HG03103 (cell line): ENCODE measurements around the gene ACAD11.

ENCODE experiments used
- ATAC-seq: cut with Tn5 transposase; IDR thresholded peaks from one replicate; pipeline ENCODE4 v1.9.1; 2021; ENCODE audit warnings: low read depth; ENCODE audit not compliant: unreplicated experiment

ACAD11 gene

DNA sequence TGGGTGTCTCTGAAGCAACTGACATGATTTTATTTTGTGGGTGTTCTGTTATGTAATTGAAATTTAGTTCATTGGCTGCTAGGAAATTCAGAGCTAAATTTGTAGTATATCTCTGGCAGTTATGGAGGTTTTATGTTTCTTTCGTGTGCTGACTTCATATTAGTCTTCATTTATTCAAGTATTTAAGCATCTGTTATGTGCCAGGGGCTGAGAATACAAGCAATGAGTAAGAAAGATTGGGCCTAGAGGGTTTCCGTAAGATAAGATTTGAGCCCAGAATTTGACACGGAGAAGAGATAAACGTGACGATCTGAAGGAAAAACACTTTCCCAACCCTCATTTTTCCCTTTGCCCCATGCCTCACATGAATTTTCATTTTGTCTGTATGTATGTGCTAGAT lies 137.7 kb downstream of the ACAD11 start:
- no peak for ATAC-seq

DNA sequence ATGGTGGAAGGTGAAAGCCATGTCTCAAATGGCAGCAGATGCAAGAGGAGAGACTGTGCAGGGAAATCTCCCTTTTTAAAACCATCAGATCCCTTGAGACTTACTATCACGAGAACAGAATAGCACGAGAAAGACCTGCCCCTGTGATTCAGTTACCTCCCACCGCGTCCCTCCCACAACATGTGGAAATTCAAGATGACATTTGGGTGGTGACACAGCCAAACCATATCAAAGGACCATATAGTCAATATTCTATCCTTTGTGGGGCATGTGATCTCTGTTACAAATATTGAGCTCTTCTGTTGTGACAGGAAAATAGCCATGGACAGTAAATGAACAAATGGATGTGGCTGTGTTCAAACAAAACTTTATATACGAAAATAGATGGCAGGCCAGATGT lies 139.7 kb downstream of the ACAD11 start:
- ATAC-seq = no peak

DNA sequence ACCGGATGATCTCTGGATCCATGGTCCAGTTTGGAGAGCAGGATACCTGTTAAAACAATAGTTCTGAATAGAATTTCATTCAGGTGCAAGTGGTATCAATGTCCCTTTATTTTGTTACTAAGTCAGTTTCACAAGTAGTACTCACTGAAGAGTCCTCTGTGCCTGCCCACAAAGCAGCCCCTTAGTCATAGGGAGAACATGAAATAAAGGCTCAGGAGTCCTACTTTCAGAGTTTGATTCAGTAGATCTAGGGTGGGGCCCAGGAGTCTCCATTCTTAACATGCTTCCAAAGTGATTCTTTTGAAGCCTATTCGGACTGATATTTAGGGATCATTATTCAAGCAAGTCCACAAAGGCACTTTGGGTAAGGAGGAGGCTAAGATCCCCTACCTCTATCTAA lies 142.3 kb downstream of the ACAD11 start:
- ATAC-seq = no peak

DNA sequence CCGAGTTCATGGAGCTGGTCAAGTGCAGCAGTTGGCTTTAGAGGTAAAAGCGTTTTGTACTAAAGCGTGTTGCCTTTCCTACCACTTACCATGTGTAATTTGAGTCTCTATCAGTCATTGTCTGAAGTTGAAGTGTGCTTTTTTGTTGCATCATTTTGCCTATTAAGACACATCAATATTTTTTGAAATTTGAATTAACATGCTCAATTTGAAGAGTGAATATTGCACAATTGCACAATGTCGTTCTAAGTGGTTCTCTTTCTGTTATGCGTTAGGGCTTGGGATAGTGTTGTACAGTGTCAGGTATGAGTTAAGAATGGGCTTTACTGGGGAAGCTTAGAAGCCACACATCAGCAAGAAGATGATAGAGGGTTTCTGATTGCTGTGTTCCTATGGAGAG lies 146.6 kb downstream of the ACAD11 start:
- ATAC-seq = no peak

DNA sequence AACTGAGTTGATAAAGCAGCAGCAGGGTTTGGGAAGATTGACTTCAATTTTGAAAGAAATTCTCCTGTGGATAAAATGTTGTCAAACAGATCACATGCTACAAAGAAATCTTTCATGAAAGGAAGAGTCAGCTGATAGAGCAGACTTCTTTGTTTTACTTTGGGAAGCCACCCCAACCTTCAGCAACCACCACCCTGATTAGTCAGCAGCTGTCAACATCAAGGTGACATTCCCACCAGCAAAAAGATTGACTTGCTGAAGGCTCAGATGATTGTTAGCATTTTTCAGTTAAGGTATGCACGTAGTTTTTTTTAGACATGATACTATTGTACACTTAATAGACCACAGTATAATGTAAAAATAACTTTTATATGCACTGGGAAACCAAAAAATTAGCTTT lies 150.1 kb downstream of the ACAD11 start:
- no peak for ATAC-seq

DNA sequence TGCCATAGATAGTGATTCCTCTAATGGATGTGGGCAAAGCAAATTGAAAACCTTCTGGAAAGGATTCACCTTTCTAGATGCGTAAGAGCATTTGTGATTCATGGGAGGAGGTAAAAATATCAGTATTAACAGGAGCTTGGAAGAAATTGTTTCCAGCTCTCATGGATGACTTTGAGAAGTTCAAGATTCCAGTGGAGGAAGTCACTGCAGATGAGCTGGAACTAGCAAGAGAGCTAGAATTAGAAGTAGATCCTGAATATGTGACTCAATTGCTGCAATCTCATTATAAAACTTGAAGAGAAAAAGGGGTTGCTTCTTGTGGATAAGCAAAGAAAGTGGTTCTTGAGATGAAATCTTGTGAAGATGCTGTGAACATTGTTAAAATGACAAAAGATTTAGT lies 150.5 kb downstream of the ACAD11 start:
- ATAC-seq = no peak
